Right renal cortex interstitium (tissue), 3 donors: ENCODE data around the gene DCAF8L2. TPM values are rescaled to one million over a fixed set of nuclear protein-coding genes. Genes with fewer than 3 reads are reported as not detected.

Source experiments
- polyA plus RNA-seq, 3 donors: library from polyadenylated mRNA; unstranded; fragments of 120-200 nt; gene quantifications; one replicate each; pipeline ENCODE4 v1.2.1, GENCODE V29; 2013; ENCODE audit not compliant: insufficient read length in 3 of 3

The DCAF8L2 gene
- polyA plus RNA-seq, 3 donors = not detected

Other genes with a start within 250 kb of the DCAF8L2 start
- not detected for gene PPP4R3C, start 127.0 kb upstream of the DCAF8L2 start, polyA plus RNA-seq
- gene MAGEB10, start 217.6 kb downstream of the DCAF8L2 start, polyA plus RNA-seq = not detected